Measurements from ENCODE around the gene PDZD2.

PDZD2 gene

GRCh38 chr5:31884896-31885295 lies 246.0 kb downstream of the PDZD2 start:
- DNase-seq (ENCODE audit: low spot score): no peak

- no peak for DNase-seq (ENCODE audit: low spot score)
These were observed 247.3 kb downstream of the PDZD2 start for GRCh38 chr5:31886206-31886605.

GRCh38 chr5:31887556-31887955 lies 248.6 kb downstream of the PDZD2 start:
- DNase-seq (ENCODE audit: low spot score): no peak

GRCh38 chr5:31888564-31888963 lies 249.6 kb downstream of the PDZD2 start:
- no peak for DNase-seq (ENCODE audit: low spot score)

GRCh38 chr5:31889001-31889561 lies 250.2 kb downstream of the PDZD2 start:
- DNase-seq (ENCODE audit: low spot score): no peak

GRCh38 chr5:31890046-31890445 lies 251.1 kb downstream of the PDZD2 start:
- no peak for DNase-seq (ENCODE audit: low spot score)

GRCh38 chr5:31894141-31894540 lies 255.2 kb downstream of the PDZD2 start:
- DNase-seq (ENCODE audit: low spot score): no peak

- no peak for DNase-seq (ENCODE audit: low spot score)
These were observed 256.4 kb downstream of the PDZD2 start for GRCh38 chr5:31895199-31895820.

- DNase-seq (ENCODE audit: low spot score): no peak
These were observed 259.2 kb downstream of the PDZD2 start for GRCh38 chr5:31898036-31898632.

GRCh38 chr5:31900296-31900865 lies 261.4 kb downstream of the PDZD2 start:
- DNase-seq (ENCODE audit: low spot score): no peak

GRCh38 chr5:31901807-31902530 lies 263.0 kb downstream of the PDZD2 start:
- no peak for DNase-seq (ENCODE audit: low spot score)

GRCh38 chr5:31908396-31908795 lies 269.5 kb downstream of the PDZD2 start:
- DNase-seq (ENCODE audit: low spot score): no peak

- DNase-seq (ENCODE audit: low spot score): no peak
These were observed 270.1 kb downstream of the PDZD2 start for GRCh38 chr5:31909073-31909472.

GRCh38 chr5:31911291-31912265 lies 272.6 kb downstream of the PDZD2 start:
- DNase-seq (ENCODE audit: low spot score): no peak

GRCh38 chr5:31913808-31914207 lies 274.9 kb downstream of the PDZD2 start:
- no peak for DNase-seq (ENCODE audit: low spot score)

- no peak for DNase-seq (ENCODE audit: low spot score)
These were observed 277.4 kb downstream of the PDZD2 start for GRCh38 chr5:31916327-31916726.

GRCh38 chr5:31918739-31919138 lies 279.8 kb downstream of the PDZD2 start:
- DNase-seq (ENCODE audit: low spot score): no peak

GRCh38 chr5:31921852-31922305 lies 282.9 kb downstream of the PDZD2 start:
- no peak for DNase-seq (ENCODE audit: low spot score)

- DNase-seq (ENCODE audit: low spot score): no peak
These were observed 285.1 kb downstream of the PDZD2 start for GRCh38 chr5:31924005-31924404.

- no peak for DNase-seq (ENCODE audit: low spot score)
These were observed 292.9 kb downstream of the PDZD2 start for GRCh38 chr5:31931874-31932273.

- DNase-seq (ENCODE audit: low spot score): no peak
These were observed 295.2 kb downstream of the PDZD2 start for GRCh38 chr5:31934156-31934555.

Data from hematopoietic multipotent progenitor cell treated with erythropoietin and hydrocortisone succinate and interleukin-3 and kit ligand, for 17 days (in vitro differentiated cells).